ENCODE results near the gene PHF2.

DNA sequence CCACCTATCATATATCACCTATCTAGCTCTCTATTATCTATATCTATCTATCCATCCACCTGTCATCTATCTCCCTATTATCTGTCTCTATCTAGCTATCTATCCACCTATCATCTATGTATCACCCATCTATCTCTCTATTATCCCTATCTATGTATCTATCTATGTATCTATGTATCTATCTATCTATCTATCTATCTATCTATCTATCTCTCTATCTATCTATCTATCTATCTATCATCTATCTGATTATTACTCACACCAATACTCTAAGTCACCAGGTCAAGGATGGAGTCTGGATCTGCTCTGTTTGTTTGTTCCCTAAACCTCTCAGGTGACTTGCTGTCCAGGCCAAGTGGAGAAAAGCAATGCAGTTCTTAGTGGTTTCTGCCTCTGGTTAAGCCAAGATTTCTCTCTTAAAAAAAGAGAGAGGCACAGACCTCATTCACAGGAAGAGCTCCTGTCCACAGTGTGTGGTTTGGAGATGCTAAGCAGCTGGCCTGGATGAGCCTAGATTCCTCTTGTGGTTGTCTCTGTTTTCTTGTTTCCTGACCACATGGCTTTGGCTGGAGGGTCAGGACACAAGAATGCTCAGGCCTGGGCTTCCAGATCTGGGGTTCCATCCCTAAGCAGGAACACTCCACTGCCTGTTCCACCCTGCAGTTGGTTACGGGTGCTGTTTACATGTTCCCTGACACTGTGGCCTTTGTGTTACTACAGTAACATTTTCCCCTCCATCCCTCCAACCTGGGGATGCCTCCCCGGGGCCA is 133.4 kb downstream of the PHF2 start:
- no peak for TF ChIP-seq POLR2AphosphoS5 (IDR thresholded peaks at IDR 0.05; ENCODE audit: insufficient read depth in 1 of 2, low read depth in 1 of 2)
- TF ChIP-seq, protein P1, sequence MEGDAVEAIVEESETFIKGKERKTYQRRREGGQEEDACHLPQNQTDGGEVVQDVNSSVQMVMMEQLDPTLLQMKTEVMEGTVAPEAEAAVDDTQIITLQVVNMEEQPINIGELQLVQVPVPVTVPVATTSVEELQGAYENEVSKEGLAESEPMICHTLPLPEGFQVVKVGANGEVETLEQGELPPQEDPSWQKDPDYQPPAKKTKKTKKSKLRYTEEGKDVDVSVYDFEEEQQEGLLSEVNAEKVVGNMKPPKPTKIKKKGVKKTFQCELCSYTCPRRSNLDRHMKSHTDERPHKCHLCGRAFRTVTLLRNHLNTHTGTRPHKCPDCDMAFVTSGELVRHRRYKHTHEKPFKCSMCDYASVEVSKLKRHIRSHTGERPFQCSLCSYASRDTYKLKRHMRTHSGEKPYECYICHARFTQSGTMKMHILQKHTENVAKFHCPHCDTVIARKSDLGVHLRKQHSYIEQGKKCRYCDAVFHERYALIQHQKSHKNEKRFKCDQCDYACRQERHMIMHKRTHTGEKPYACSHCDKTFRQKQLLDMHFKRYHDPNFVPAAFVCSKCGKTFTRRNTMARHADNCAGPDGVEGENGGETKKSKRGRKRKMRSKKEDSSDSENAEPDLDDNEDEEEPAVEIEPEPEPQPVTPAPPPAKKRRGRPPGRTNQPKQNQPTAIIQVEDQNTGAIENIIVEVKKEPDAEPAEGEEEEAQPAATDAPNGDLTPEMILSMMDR (IDR thresholded peaks at IDR 0.05): no peak
- no peak for TF ChIP-seq POLR2A (IDR thresholded peaks at IDR 0.05)

All from vagina (tissue), 2 donors.